Measurements from ENCODE around the gene CTDSP2.
"Not testable (repeated sequence)": the region's sequence is repeated elsewhere in the genome, so short reads cannot be mapped to it uniquely, and the experiment has no call there.

DNA sequence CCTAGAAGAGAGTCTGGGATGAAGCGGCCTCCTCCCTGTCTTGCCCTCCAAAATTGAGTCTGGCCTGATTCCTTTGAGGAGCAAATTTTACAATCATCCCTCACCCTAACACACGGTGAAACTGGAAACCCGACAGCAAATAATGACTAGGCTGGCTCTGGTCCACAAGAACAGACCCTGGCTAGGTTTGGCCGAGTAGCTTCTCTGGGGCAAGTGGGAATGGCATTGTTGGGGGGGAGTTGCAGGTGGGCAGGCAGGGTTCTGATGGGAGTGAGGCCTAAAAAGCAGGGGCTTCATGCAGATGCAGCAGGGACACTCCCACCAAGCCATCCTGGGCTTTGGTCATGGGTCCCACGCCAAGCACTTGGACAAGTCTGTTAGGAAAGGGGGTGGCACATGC is 25.5 kb downstream of the CTDSP2 start:
- TF ChIP-seq, protein P1, sequence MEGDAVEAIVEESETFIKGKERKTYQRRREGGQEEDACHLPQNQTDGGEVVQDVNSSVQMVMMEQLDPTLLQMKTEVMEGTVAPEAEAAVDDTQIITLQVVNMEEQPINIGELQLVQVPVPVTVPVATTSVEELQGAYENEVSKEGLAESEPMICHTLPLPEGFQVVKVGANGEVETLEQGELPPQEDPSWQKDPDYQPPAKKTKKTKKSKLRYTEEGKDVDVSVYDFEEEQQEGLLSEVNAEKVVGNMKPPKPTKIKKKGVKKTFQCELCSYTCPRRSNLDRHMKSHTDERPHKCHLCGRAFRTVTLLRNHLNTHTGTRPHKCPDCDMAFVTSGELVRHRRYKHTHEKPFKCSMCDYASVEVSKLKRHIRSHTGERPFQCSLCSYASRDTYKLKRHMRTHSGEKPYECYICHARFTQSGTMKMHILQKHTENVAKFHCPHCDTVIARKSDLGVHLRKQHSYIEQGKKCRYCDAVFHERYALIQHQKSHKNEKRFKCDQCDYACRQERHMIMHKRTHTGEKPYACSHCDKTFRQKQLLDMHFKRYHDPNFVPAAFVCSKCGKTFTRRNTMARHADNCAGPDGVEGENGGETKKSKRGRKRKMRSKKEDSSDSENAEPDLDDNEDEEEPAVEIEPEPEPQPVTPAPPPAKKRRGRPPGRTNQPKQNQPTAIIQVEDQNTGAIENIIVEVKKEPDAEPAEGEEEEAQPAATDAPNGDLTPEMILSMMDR (conservative IDR thresholded peaks at IDR 0.05; ENCODE audit: low read length) = not testable (repeated sequence)
- TF ChIP-seq EZH2phosphoT487 (IDR thresholded peaks at IDR 0.05; ENCODE audit: borderline replicate concordance, low read depth, low read length) = not testable (repeated sequence)
